H1 (cell line): ENCODE measurements around the gene CLEC16A. TPM values are rescaled to one million over a fixed set of nuclear protein-coding genes. Genes with fewer than 3 reads are reported as not detected.

ENCODE experiments used
- CTCF ChIA-PET: fragments of 300-600 bp; sonication (Branson Sonifier 250); formaldehyde crosslinking; loops from one replicate; lab custom pipeline; 2021; ENCODE audit not compliant: partially characterized antibody; lab: Charles Lee
- POLR2A ChIA-PET: fragments of 300-600 bp; sonication (Branson Sonifier 250); formaldehyde crosslinking; loops from one replicate; lab custom pipeline; 2021; ENCODE audit warnings: inconsistent platforms; ENCODE audit not compliant: partially characterized antibody; lab: Charles Lee
- DNase-seq, 2 experiments: peaks; one replicate each; pipeline versions ENCODE4 v3.0.0 to v3.0.0-alpha.2; 2010 to 2022; ENCODE audit warnings: low spot score in 2 of 2, low read depth in 1 of 2, mixed read lengths in 1 of 2
- FAIRE-seq: peaks from 2 replicates; lab custom pipeline; 2011; peaks lifted over from hg19 to GRCh38; lab: Jason Lieb, UNC
- H2AFZ ChIP-seq: 2 replicates; pipeline ENCODE4 v1.8.1; 2012; ENCODE audit warnings: low read length, inconsistent platforms
- H2AK5ac ChIP-seq: 2 replicates; pipeline ENCODE4 v1.6.1; 2013; ENCODE audit warnings: low read depth, low read length
- H2BK120ac ChIP-seq: replicated peaks from 2 replicates; pipeline ENCODE3; 2013; ENCODE audit warnings: low read depth, low read length, inconsistent platforms
- H2BK12ac ChIP-seq: 2 replicates; pipeline ENCODE4 v1.6.1; 2013; ENCODE audit warnings: low read depth, low read length
- H2BK15ac ChIP-seq: 2 replicates; pipeline ENCODE4 v1.6.1; 2013; ENCODE audit warnings: low read length
- H2BK20ac ChIP-seq: 2 replicates; pipeline ENCODE4 v1.6.1; 2013; ENCODE audit warnings: low read length
- H2BK5ac ChIP-seq: 2 replicates; pipeline ENCODE4 v1.6.1; 2013; ENCODE audit warnings: low read depth, low read length
- H3K14ac ChIP-seq: 2 replicates; pipeline ENCODE4 v1.6.1; 2013; ENCODE audit warnings: inconsistent platforms; ENCODE audit not compliant: insufficient read length
- H3K18ac ChIP-seq: 2 replicates; pipeline ENCODE4 v1.6.1; 2013; ENCODE audit warnings: low read length; ENCODE audit errors: extremely low read depth
- H3K23ac ChIP-seq: 2 replicates; pipeline ENCODE4 v1.6.1; 2013; ENCODE audit warnings: inconsistent platforms; ENCODE audit not compliant: insufficient read length
- H3K23me2 ChIP-seq: 2 replicates; pipeline ENCODE4 v1.6.1; 2013; ENCODE audit warnings: low read depth, low read length
- H3K27ac ChIP-seq: 2 replicates; pipeline ENCODE4 v1.6.1; 2011; ENCODE audit warnings: low read depth, low read length, inconsistent platforms
- H3K27me3 ChIP-seq, 4 experiments: replicated peaks in 1 of 4; 1 replicate in 1 of 4; 2 replicates in 3 of 4; pipeline versions ENCODE4 v1.6.1 to v1.8.1; 2011 to 2013; ENCODE audit warnings: low read length in 3 of 4, mild to moderate bottlenecking in 3 of 4, inconsistent platforms in 2 of 4, mixed read lengths in 2 of 4, moderate library complexity in 1 of 4; ENCODE audit not compliant: control insufficient read depth in 3 of 4, insufficient read depth in 3 of 4; ENCODE audit errors: extremely low read depth in 1 of 4
- H3K36me3 ChIP-seq, 4 experiments: 2 replicates each; pipeline versions ENCODE4 v1.6.1 to v1.8.1; 2011 to 2013; ENCODE audit warnings: mild to moderate bottlenecking in 4 of 4, low read length in 3 of 4, moderate library complexity in 2 of 4, control low read depth in 1 of 4, inconsistent platforms in 1 of 4; ENCODE audit not compliant: insufficient read depth in 4 of 4, control insufficient read depth in 2 of 4
- H3K4ac ChIP-seq: replicated peaks from 2 replicates; pipeline ENCODE3; 2013; ENCODE audit warnings: low read length, low read depth, mixed read lengths, inconsistent platforms; ENCODE audit not compliant: insufficient read length
- H3K4me1 ChIP-seq, 4 experiments: replicated peaks in 1 of 4; 1 replicate in 1 of 4; 2 replicates in 3 of 4; pipeline versions ENCODE4 v1.6.1 to v1.8.1; 2011 to 2013; ENCODE audit warnings: low read length in 3 of 4, inconsistent platforms in 2 of 4, mixed read lengths in 1 of 4; ENCODE audit not compliant: insufficient read depth in 4 of 4, control insufficient read depth in 3 of 4
- H3K4me2 ChIP-seq, 2 experiments: 2 replicates each; pipeline versions ENCODE4 v1.6.1 to v1.8.1; 2011 to 2013; ENCODE audit warnings: low read depth in 2 of 2, low read length in 2 of 2, control low read depth in 1 of 2, inconsistent platforms in 1 of 2, mild to moderate bottlenecking in 1 of 2; ENCODE audit not compliant: insufficient read depth in 1 of 2
- H3K4me3 ChIP-seq, 4 experiments: fragments of 200-600, 300-600 bp in 1 of 4; sonication (generic), shearing (Covaris generic), sonication (Bioruptor Twin) in 1 of 4; 2 replicates each; pipeline versions ENCODE4 v1.5.1 to v1.8.1; 2011 to 2016; ENCODE audit warnings: low read length in 4 of 4, low read depth in 3 of 4, control low read depth in 2 of 4, inconsistent platforms in 2 of 4, mild to moderate bottlenecking in 2 of 4, mixed read lengths in 1 of 4, moderate library complexity in 1 of 4; ENCODE audit not compliant: insufficient read depth in 2 of 4; ENCODE audit errors: extremely low read depth in 1 of 4
- H3K56ac ChIP-seq: replicated peaks from 2 replicates; pipeline ENCODE3; 2013; ENCODE audit warnings: low read depth, mild to moderate bottlenecking, mixed read lengths, low read length, inconsistent platforms; ENCODE audit not compliant: insufficient read length
- H3K79me1 ChIP-seq: 2 replicates; pipeline ENCODE4 v1.6.1; 2013; ENCODE audit warnings: low read depth, low read length, control low read depth
- H3K79me2 ChIP-seq, 2 experiments: 2 replicates each; pipeline versions ENCODE4 v1.6.1 to v1.8.1; 2012 to 2013; ENCODE audit warnings: low read length in 2 of 2, mild to moderate bottlenecking in 2 of 2, inconsistent platforms in 1 of 2; ENCODE audit not compliant: insufficient read depth in 2 of 2, control insufficient read depth in 1 of 2
- H3K9ac ChIP-seq, 4 experiments: replicated peaks in 1 of 4; 1 replicate in 1 of 4; 2 replicates in 3 of 4; pipeline versions ENCODE4 v1.6.1 to v1.8.1; 2011 to 2013; ENCODE audit warnings: low read depth in 3 of 4, low read length in 3 of 4, control low read depth in 2 of 4, mild to moderate bottlenecking in 2 of 4, moderate library complexity in 2 of 4, inconsistent platforms in 1 of 4; ENCODE audit errors: extremely low read depth in 1 of 4
- H3K9me3 ChIP-seq, 2 experiments: 2 replicates each; pipeline versions ENCODE4 v1.6.1 to v1.8.1; 2012 to 2013; ENCODE audit warnings: mild to moderate bottlenecking in 2 of 2, moderate library complexity in 2 of 2, control low read depth in 1 of 2, inconsistent platforms in 1 of 2, low read depth in 1 of 2, low read length in 1 of 2, mixed read lengths in 1 of 2; ENCODE audit not compliant: insufficient read depth in 2 of 2
- H4K20me1 ChIP-seq, 2 experiments: replicated peaks in 1 of 2; 2 replicates each; pipeline versions ENCODE3 to v1.8.1; 2011 to 2013; ENCODE audit warnings: inconsistent platforms in 2 of 2, low read length in 2 of 2, mild to moderate bottlenecking in 1 of 2; ENCODE audit not compliant: insufficient read depth in 2 of 2, control insufficient read depth in 1 of 2
- H4K5ac ChIP-seq: 2 replicates; pipeline ENCODE4 v1.6.1; 2013; ENCODE audit warnings: low read length, low read depth, mixed read lengths, inconsistent platforms; ENCODE audit not compliant: insufficient read length
- H4K8ac ChIP-seq: 2 replicates; pipeline ENCODE4 v1.8.0; 2013; ENCODE audit warnings: mild to moderate bottlenecking, moderate library complexity, low read length, inconsistent platforms; ENCODE audit not compliant: insufficient read depth; ENCODE audit errors: extremely low read depth
- H4K91ac ChIP-seq: replicated peaks from 2 replicates; pipeline ENCODE3; 2013; ENCODE audit warnings: low read length, mixed read lengths, inconsistent platforms; ENCODE audit not compliant: insufficient read length
- ATF3 ChIP-seq: IDR thresholded peaks from 2 replicates; pipeline ENCODE4 v1.6.1; 2011; ENCODE audit warnings: low read depth, mild to moderate bottlenecking, low read length; ENCODE audit not compliant: insufficient read depth
- CBX5 ChIP-seq: fragments of 300-800, 300-1000 bp; sonication (generic); IDR thresholded peaks from 2 replicates; pipeline ENCODE4 v1.7.1; 2016; ENCODE audit warnings: antibody characterized with exemption, low read length, low read depth
- CBX8 ChIP-seq: fragments of 300-800, 300-1000 bp; sonication (generic); IDR thresholded peaks from 2 replicates; pipeline ENCODE4 v1.7.1; 2016; ENCODE audit warnings: low read depth, low read length, borderline replicate concordance
- CHD2 ChIP-seq: IDR thresholded peaks from 2 replicates; pipeline ENCODE4 v1.6.1; 2012; ENCODE audit warnings: low read length, improper control_type of control experiment
- GABPA ChIP-seq: IDR thresholded peaks from 2 replicates; pipeline ENCODE4 v1.6.1; 2011; ENCODE audit warnings: mild to moderate bottlenecking, low read length, moderate library complexity, borderline replicate concordance; ENCODE audit not compliant: insufficient read depth
- KDM5A ChIP-seq: fragments of 200-600 bp; IDR thresholded peaks from 2 replicates; pipeline ENCODE4 v1.7.1; 2012; ENCODE audit warnings: mild to moderate bottlenecking, low read length, inconsistent platforms, mixed read lengths
- POU5F1 ChIP-seq: IDR thresholded peaks from 2 replicates; pipeline ENCODE4 v1.6.1; 2011; ENCODE audit warnings: low read depth, mild to moderate bottlenecking, low read length, moderate library complexity
- RFX5 ChIP-seq: IDR thresholded peaks from 2 replicates; pipeline ENCODE4 v1.6.1; 2011; ENCODE audit warnings: low read depth, low read length, improper control_type of control experiment, borderline replicate concordance
- SAP30 ChIP-seq: fragments of 300-600 bp; sonication (generic); IDR thresholded peaks from 2 replicates; pipeline ENCODE4 v1.7.1; 2012; ENCODE audit warnings: low read length, moderate library complexity, mild to moderate bottlenecking, inconsistent platforms; ENCODE audit not compliant: insufficient read depth, insufficient replicate concordance
- SIN3A ChIP-seq, 2 experiments: IDR thresholded peaks in 1 of 2; conservative IDR thresholded peaks in 1 of 2; 2 replicates each; pipeline ENCODE4 v1.6.1; 2011 to 2012; ENCODE audit warnings: low read length in 2 of 2, improper control_type of control experiment in 1 of 2, low read depth in 1 of 2, mild to moderate bottlenecking in 1 of 2
- SP1 ChIP-seq: IDR thresholded peaks from 2 replicates; pipeline ENCODE4 v1.6.1; 2011; ENCODE audit warnings: low read depth, low read length
- SP2 ChIP-seq: IDR thresholded peaks from 2 replicates; pipeline ENCODE4 v1.6.1; 2012; ENCODE audit warnings: mild to moderate bottlenecking, low read length, inconsistent platforms
- WGBS, 2 experiments: shearing (Covaris generic) in 1 of 2; methylation state at CpG; one replicate each; pipeline versions ENCODE4 v1.1.6 to v1.1.7; 2013 to 2015; ENCODE audit warnings: low lambda C conversion rate in 2 of 2, mixed read lengths in 2 of 2, inconsistent platforms in 1 of 2, low coverage in 1 of 2, missing lambda C conversion rate in 1 of 2; ENCODE audit not compliant: insufficient replicate concordance in 2 of 2, insufficient coverage in 1 of 2, insufficient read length in 1 of 2; ENCODE audit errors: extremely low coverage in 1 of 2, missing lambda C conversion rate in 1 of 2; 5-methylcytosine and 5-hydroxymethylcytosine counted together
- polyA plus RNA-seq, 7 experiments: library from polyadenylated mRNA; depleted of rRNA in 3 of 7; stranded (reverse) in 5 of 7; unstranded in 2 of 7; fragments of >200 nt in 5 of 7; fragments of 200-250 nt in 2 of 7; gene quantifications; 1 replicate in 5 of 7; 2 replicates in 1 of 7; 4 replicates in 1 of 7; pipeline versions ENCODE4 v1.2.1 to v1.2.3, GENCODE V29; 2011 to 2013; ENCODE audit warnings: missing spikeins in 2 of 7, mixed read lengths in 2 of 7
- total RNA-seq: library from RNA; stranded (reverse); fragmentation: NEBNext Ultra II Directional; extraction: Animal tissue kit (Norgen Biotek cat#: 25700); gene quantifications from 2 replicates; pipeline ENCODE4 v1.2.1, GENCODE V29; 2021
- TF ChIP-seq, protein P1 (sequence below): IDR thresholded peaks from 2 replicates; pipeline ENCODE4 v1.6.1; 2012; ENCODE audit warnings: inconsistent platforms

Gene CLEC16A
- total and polyA plus RNA-seq, 2 of the 8 experiments (the other 6 are each of a cell fraction or from before 2014, with no cell fraction given): 7.6 to 19.3 TPM

DNA sequence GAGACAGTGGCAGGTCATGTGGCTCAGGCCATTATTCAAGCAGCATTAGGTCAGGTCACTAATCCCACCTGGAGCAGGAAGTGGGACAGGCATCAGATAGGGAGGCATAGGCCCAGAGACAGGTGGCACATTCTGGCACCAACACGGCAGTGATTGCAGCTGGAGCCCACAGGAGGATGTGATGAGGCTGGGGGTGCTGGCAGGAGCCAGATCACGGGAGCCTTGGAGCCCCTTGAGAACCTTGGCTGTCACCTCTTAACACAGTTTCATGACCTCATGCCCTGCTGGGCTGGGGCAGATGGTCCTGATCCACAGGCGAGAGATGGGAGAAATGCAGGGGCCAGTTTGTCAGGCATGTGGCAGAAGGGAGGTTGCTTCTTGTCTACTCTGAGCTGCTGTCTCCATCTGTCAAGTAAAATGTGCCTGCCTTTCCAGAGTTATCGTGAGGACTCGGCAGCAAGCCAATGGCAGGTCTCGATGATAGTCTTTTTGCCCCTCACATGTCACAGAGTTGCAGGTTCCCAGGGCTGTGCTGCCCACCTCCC is 109.6 kb downstream of the CLEC16A start:
- FAIRE-seq (no peak), DNase-seq (no peak)
- H2AFZ ChIP-seq: no peak overlapping the region
- no peak overlapping the region for H3K4me3 ChIP-seq
- no peak overlapping the region for H4K91ac ChIP-seq
- no peak overlapping the region for H2BK120ac ChIP-seq
- H3K9ac ChIP-seq: no peak overlapping the region
- peaks cover 0 to 2% of the 10 kb centered on the region in 2 experiments for H4K20me1 ChIP-seq
- H3K56ac ChIP-seq: no peak overlapping the region
- H3K79me1 ChIP-seq: no peaks in the 10 kb centered on the region
- no peak overlapping the region for H3K14ac ChIP-seq
- no peak overlapping the region for H3K4me2 ChIP-seq
- peaks cover 0 to 2% (median 0%) of the 10 kb centered on the region in 4 experiments; a peak in 1 of 8 replicates for H3K36me3 ChIP-seq
- H3K4ac ChIP-seq: no peak overlapping the region
- no peaks in the 10 kb centered on the region for H3K27me3 ChIP-seq
- H3K18ac ChIP-seq: no peak overlapping the region
- no peak overlapping the region for H2AK5ac ChIP-seq
- CTCF ChIA-PET: interaction anchor here (0.6 to 0.7 kb wide), 2 partner anchors 26 to 258 kb away, joined by 3 read pairs; no protein-coding TSS in a partner anchor
- no peaks in the 10 kb centered on the region for H3K79me2 ChIP-seq
- H2BK20ac ChIP-seq: no peak overlapping the region
- H4K8ac ChIP-seq: no peak overlapping the region
- no peak overlapping the region for H2BK15ac ChIP-seq
- WGBS, 2 experiments: 95% methylated on average over 6 of the region's 6 CpGs; no CpG with 5 or more reads in 1 of the 2 experiments
- POLR2A ChIA-PET: no interaction called here
- H2BK12ac ChIP-seq: no peak overlapping the region
- H3K9me3 ChIP-seq: no peaks in the 10 kb centered on the region
- no peaks in the 10 kb centered on the region for H3K23me2 ChIP-seq
- H3K27ac ChIP-seq: no peak overlapping the region
- H4K5ac ChIP-seq: no peak overlapping the region
- no peak overlapping the region for H3K23ac ChIP-seq
- H2BK5ac ChIP-seq: no peak overlapping the region
- peaks cover 0 to 5% (median 4%) of the 10 kb centered on the region in 4 experiments; a peak in 3 of 7 replicates for H3K4me1 ChIP-seq
- TF ChIP-seq CBX8 (no peak), GABPA (no peak), ATF3 (no peak), CHD2 (no peak), KDM5A (no peak), SP2 (no peak), SP1 (no peak), CBX5 (no peak), SIN3A (conservative IDR thresholded peaks at IDR 0.05 in 1 of 2, IDR thresholded peaks at IDR 0.05 in 1 of 2; ENCODE audit: low read depth in 1 of 2, low read length in 2 of 2) (no peak), POU5F1 (no peak), SAP30 (no peak), RFX5 (no peak)
- TF ChIP-seq, protein P1, sequence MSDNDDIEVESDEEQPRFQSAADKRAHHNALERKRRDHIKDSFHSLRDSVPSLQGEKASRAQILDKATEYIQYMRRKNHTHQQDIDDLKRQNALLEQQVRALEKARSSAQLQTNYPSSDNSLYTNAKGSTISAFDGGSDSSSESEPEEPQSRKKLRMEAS: no peak
